Stimulated activated CD8-positive, alpha-beta memory T cell treated with anti-CD3 and anti-CD28 coated beads, Interleukin-4, amount 100 ng/mL, for 4 hours (primary cell): Measurements from ENCODE around the gene AGMAT.
A peak's percentile ranks its signal among the peaks of the same experiment; 100 is the strongest.
"Not testable (repeated sequence)": the region's sequence is repeated elsewhere in the genome, so short reads cannot be mapped to it uniquely, and the experiment has no call there.

Experiments
- DNase-seq, 2 donors: peaks; one replicate each; pipeline ENCODE4 v3.0.0-alpha.2; 2020; ENCODE audit warnings: low read depth in 2 of 2, low spot score in 1 of 2

Gene AGMAT

GRCh38 chr1:15616373-15617172, 31.7 kb upstream of the AGMAT start:
- no peak for DNase-seq

GRCh38 chr1:15610167-15610566, 25.3 kb upstream of the AGMAT start:
- no peak for DNase-seq

GRCh38 chr1:15609631-15610030, 24.8 kb upstream of the AGMAT start:
- no peak for DNase-seq

- no peak for DNase-seq
Measured at GRCh38 chr1:15605398-15606383, 20.8 kb upstream of the AGMAT start.

GRCh38 chr1:15604400-15604799, 19.5 kb upstream of the AGMAT start:
- DNase-seq: not testable (repeated sequence)

- DNase-seq: not testable (repeated sequence)
Measured at GRCh38 chr1:15603966-15604282, 19.1 kb upstream of the AGMAT start.

GRCh38 chr1:15603050-15603965, 18.5 kb upstream of the AGMAT start:
- DNase-seq: peak; percentile 79 to 81

GRCh38 chr1:15598436-15598835, 13.6 kb upstream of the AGMAT start:
- DNase-seq: no peak

- DNase-seq: no peak
Measured at GRCh38 chr1:15595809-15596617, 11.2 kb upstream of the AGMAT start.

- no peak for DNase-seq
Measured at GRCh38 chr1:15592285-15592684, 7.4 kb upstream of the AGMAT start.

- DNase-seq: no peak
Measured at GRCh38 chr1:15583016-15583706, 1.7 kb downstream of the AGMAT start.

- no peak for DNase-seq
Measured at GRCh38 chr1:15579683-15580047, 5.2 kb downstream of the AGMAT start.

GRCh38 chr1:15578921-15579682, 5.7 kb downstream of the AGMAT start:
- no peak for DNase-seq

GRCh38 chr1:15577691-15578090, 7.2 kb downstream of the AGMAT start:
- no peak for DNase-seq

- DNase-seq: no peak
Measured at GRCh38 chr1:15575549-15576150, 9.2 kb downstream of the AGMAT start.

- no peak for DNase-seq
Measured at GRCh38 chr1:15574741-15575140, 10.1 kb downstream of the AGMAT start.

- DNase-seq: no peak
Measured at GRCh38 chr1:15573477-15573876, 11.4 kb downstream of the AGMAT start.

GRCh38 chr1:15571266-15571665, 13.6 kb downstream of the AGMAT start:
- DNase-seq: no peak

GRCh38 chr1:15570861-15571260, 14.0 kb downstream of the AGMAT start:
- DNase-seq: no peak
